ENCODE data around the gene C21orf58. TPM values are rescaled to one million over a fixed set of nuclear protein-coding genes. Genes with fewer than 3 reads are reported as not detected.

C21orf58 gene
- total RNA-seq, 6 experiments from 2014 or later = 1.00 to 2.4 (median 1.4) TPM

DNA sequence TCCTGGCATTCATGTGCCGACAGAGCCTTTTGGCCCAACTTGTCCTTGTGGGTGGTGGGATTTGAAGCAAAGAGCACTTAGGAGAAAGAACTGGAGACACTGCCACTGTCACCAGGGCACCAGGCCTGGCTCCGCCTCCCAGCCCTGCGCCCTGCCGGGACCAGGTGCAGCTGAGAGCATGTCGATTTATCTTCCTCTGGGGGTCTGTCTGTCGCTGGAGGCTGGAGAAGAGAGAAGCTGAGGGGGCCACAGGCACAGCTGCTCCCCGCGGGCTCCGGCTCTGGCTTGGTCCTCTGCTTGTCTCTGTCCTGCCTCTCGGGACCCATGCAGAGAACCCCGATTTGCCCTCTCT, 28.5 kb upstream of the C21orf58 start:
- ATAC-seq (no peak), DNase-seq (no peak)
- H3K27ac ChIP-seq = no peak overlapping the region
- peaks cover 0 to 57% (median 23%) of the 10 kb centered on the region in 4 donors for H3K36me3 ChIP-seq
- H3K4me3 ChIP-seq = no peak overlapping the region
- no peak for TF ChIP-seq POLR2A (IDR thresholded peaks at IDR 0.05)
- TF ChIP-seq, protein P1, sequence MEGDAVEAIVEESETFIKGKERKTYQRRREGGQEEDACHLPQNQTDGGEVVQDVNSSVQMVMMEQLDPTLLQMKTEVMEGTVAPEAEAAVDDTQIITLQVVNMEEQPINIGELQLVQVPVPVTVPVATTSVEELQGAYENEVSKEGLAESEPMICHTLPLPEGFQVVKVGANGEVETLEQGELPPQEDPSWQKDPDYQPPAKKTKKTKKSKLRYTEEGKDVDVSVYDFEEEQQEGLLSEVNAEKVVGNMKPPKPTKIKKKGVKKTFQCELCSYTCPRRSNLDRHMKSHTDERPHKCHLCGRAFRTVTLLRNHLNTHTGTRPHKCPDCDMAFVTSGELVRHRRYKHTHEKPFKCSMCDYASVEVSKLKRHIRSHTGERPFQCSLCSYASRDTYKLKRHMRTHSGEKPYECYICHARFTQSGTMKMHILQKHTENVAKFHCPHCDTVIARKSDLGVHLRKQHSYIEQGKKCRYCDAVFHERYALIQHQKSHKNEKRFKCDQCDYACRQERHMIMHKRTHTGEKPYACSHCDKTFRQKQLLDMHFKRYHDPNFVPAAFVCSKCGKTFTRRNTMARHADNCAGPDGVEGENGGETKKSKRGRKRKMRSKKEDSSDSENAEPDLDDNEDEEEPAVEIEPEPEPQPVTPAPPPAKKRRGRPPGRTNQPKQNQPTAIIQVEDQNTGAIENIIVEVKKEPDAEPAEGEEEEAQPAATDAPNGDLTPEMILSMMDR (IDR thresholded peaks at IDR 0.05) = no peak
- no peaks in the 10 kb centered on the region for H3K4me1 ChIP-seq
- no peaks in the 10 kb centered on the region for H3K27me3 ChIP-seq
- intact Hi-C loops (cut with DNase I) = no loop called here
- 20% methylated on average over 1 of the region's 11 CpGs for WGBS (ENCODE audit: insufficient coverage, low coverage, low lambda C conversion rate, missing lambda C conversion rate)
- H3K9me3 ChIP-seq = no peaks in the 10 kb centered on the region

DNA sequence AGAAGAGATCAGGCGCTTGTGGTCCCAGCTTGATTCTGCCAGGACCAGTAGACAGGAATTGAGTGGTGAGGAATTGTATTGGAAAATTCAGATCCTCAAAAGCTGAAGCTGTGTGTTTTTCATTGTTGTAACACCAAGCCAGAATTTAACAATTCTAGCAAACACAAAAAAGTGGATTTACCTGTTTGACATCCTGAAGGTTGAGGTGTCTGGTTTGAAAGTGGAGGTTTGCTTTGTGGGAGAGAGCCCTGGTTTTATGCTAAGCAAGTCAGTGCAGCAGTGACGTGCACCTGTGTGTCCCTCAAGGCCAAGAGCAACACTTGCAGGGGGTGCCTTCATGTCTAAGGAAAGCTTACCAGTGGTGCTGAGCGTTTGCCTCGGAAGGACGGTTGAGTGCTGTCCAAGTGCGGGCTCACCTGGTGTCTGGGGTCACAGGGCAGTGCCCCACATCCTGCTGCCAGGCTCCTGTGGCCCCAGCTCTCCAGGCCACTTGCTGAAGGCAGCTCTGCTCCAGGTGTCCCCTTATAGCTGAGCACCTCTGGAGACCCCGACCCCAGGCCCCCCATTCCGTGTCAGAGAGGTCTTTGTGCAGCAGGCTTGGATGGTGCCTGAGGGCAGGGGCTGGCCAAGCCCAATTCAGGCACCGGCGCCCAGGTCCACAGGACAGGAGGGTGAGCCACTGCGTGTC, 27.9 kb upstream of the C21orf58 start:
- ATAC-seq (no peak), DNase-seq (no peak)
- Histone ChIP-seq H3K4me3 (no peak overlapping the region), H3K4me1 (no peaks in the 10 kb centered on the region), H3K9me3 (no peaks in the 10 kb centered on the region), H3K27ac (no peak overlapping the region), H3K36me3 (peaks cover 0 to 52% (median 25%) of the 10 kb centered on the region in 4 donors), H3K27me3 (no peaks in the 10 kb centered on the region)
- TF ChIP-seq POLR2A (IDR thresholded peaks at IDR 0.05) = no peak
- TF ChIP-seq, protein P1 (IDR thresholded peaks at IDR 0.05) = no peak
- WGBS (ENCODE audit: insufficient coverage, low coverage, low lambda C conversion rate, missing lambda C conversion rate) = 92% methylated on average over 2 of the region's 11 CpGs
- intact Hi-C loops (cut with DNase I) = no loop called here

DNA sequence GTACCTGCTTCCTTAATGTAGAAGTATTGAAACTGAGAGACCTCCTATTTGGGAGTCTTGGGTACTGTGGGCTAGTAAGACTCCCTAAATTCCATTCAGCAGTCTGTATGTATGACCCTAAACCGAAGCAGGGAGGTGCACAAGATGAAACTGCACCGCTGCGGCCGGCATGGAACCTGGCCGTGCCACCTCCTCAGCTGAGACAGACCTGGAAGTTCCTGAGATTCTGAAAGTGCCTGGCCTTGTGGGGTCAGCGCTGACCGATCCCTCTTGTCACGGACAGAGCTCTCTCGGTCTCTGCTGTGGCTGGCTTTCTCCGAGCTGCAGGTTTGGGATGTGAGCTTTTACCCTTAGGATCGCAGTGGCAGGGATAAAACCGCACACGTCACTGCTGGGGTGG, 27.3 kb upstream of the C21orf58 start:
- DNase-seq = no peak
- no peak overlapping the region for H3K27ac ChIP-seq
- TF ChIP-seq POLR2A (IDR thresholded peaks at IDR 0.05) = no peak
- TF ChIP-seq, protein P1 (IDR thresholded peaks at IDR 0.05) = no peak
- H3K27me3 ChIP-seq = no peaks in the 10 kb centered on the region
- intact Hi-C loops (cut with DNase I) = no loop called here
- H3K4me3 ChIP-seq = no peak overlapping the region
- no peak for ATAC-seq
- H3K9me3 ChIP-seq = no peaks in the 10 kb centered on the region
- H3K4me1 ChIP-seq = no peaks in the 10 kb centered on the region
- WGBS (ENCODE audit: insufficient coverage, low coverage, low lambda C conversion rate, missing lambda C conversion rate) = 100% methylated on average over 2 of the region's 13 CpGs
- peaks cover 0 to 58% (median 28%) of the 10 kb centered on the region in 4 donors for H3K36me3 ChIP-seq

DNA sequence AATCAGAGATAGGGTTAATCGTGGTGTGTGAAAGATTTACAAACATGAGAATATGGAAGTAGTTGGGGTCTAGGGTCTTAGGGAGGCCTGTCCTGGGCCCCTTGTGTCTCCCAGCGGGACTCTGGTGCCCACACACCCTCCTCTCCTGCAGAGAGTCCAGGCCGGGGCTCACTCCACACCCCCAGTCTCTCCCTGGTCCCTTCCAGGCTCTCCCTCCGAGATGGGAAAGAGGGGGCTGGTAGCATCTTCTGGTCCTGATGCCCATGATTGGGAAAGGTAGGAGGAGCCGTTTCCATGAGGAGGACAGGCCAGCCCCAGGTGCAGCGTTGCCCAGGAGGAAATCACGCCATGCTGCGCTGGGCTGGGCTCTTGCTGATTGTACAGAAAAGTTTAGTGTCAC, 26.9 kb upstream of the C21orf58 start:
- DNase-seq (no peak), ATAC-seq (no peak)
- Histone ChIP-seq H3K36me3 (peaks cover 0 to 61% (median 30%) of the 10 kb centered on the region in 4 donors), H3K4me3 (no peak overlapping the region), H3K4me1 (no peaks in the 10 kb centered on the region), H3K27ac (no peak overlapping the region), H3K27me3 (no peaks in the 10 kb centered on the region), H3K9me3 (no peaks in the 10 kb centered on the region)
- WGBS (ENCODE audit: insufficient coverage, low coverage, low lambda C conversion rate, missing lambda C conversion rate) = 91% methylated on average over 5 of the region's 8 CpGs
- TF ChIP-seq, protein P1 (IDR thresholded peaks at IDR 0.05) = no peak
- TF ChIP-seq POLR2A (IDR thresholded peaks at IDR 0.05) = no peak
- intact Hi-C loops (cut with DNase I) = no loop called here
